Esophagus (tissue), 2 donors: ENCODE measurements around the gene KIRREL3. TPM values are rescaled to one million over a fixed set of nuclear protein-coding genes. Genes with fewer than 3 reads are reported as not detected.

Source experiments
- H3K27ac ChIP-seq, 2 donors: one replicate each; pipeline ENCODE4 v1.5.1; 2013; ENCODE audit warnings: low read depth in 2 of 2, mild to moderate bottlenecking in 2 of 2, inconsistent platforms in 1 of 2, low read length in 1 of 2, moderate library complexity in 1 of 2
- H3K27me3 ChIP-seq, 2 donors: one replicate each; pipeline ENCODE4 v1.6.1; 2013; ENCODE audit warnings: low read length in 2 of 2, control low read depth in 1 of 2, mild to moderate bottlenecking in 1 of 2; ENCODE audit not compliant: insufficient read depth in 2 of 2, control insufficient read depth in 1 of 2
- H3K36me3 ChIP-seq, 2 donors: one replicate each; pipeline ENCODE4 v1.6.1; 2013; ENCODE audit warnings: low read length in 1 of 2; ENCODE audit not compliant: control insufficient read depth in 2 of 2, insufficient read depth in 2 of 2
- H3K4me1 ChIP-seq, 2 donors: one replicate each; pipeline ENCODE4 v1.6.1; 2013; ENCODE audit warnings: low read length in 1 of 2; ENCODE audit not compliant: control insufficient read depth in 2 of 2, insufficient read depth in 2 of 2
- H3K4me3 ChIP-seq, 2 donors: one replicate each; pipeline ENCODE4 v1.5.1; 2013; ENCODE audit warnings: low read length in 2 of 2, mild to moderate bottlenecking in 2 of 2, low read depth in 1 of 2, moderate library complexity in 1 of 2
- H3K9me3 ChIP-seq, 2 donors: one replicate each; pipeline ENCODE4 v1.6.1; 2013; ENCODE audit warnings: mild to moderate bottlenecking in 2 of 2, low read depth in 1 of 2, low read length in 1 of 2, moderate library complexity in 1 of 2; ENCODE audit not compliant: control insufficient read depth in 2 of 2, insufficient read depth in 1 of 2
- WGBS, 2 donors: extraction: QIAGEN DNeasy Blood & Tissue Kit; methylation state at CpG; one replicate each; pipeline ENCODE4 v1.1.7; 2013; 5-methylcytosine and 5-hydroxymethylcytosine counted together
- polyA plus RNA-seq, 2 donors: library from polyadenylated mRNA; stranded (reverse); fragments of 200-250 nt; gene quantifications; one replicate each; pipeline ENCODE4 v1.2.3, GENCODE V29; 2013
- donor health status: healthy with polysubstance abuse.
- donor health status: Bipolar disorder and iron deficiency.

The KIRREL3 gene
- polyA plus RNA-seq, 2 donors: 0.05 to 0.12 TPM

- Histone ChIP-seq H3K4me3 (no peak overlapping the region), H3K27ac (no peak overlapping the region), H3K27me3 (no peaks in the 10 kb centered on the region), H3K36me3 (no peaks in the 10 kb centered on the region), H3K4me1 (peaks cover 3 to 9% of the 10 kb centered on the region in 2 donors), H3K9me3 (no peaks in the 10 kb centered on the region)
- 69 to 77% methylated on average over 7 of the region's 7 CpGs for WGBS, 2 donors
Observed at GRCh38 chr11:126468102-126468521, 532.5 kb downstream of the KIRREL3 start.

- peaks cover 3 to 9% of the 10 kb centered on the region in 2 donors for H3K4me1 ChIP-seq
- H3K9me3 ChIP-seq: no peaks in the 10 kb centered on the region
- H3K36me3 ChIP-seq: no peaks in the 10 kb centered on the region
- no peak overlapping the region for H3K27ac ChIP-seq
- H3K4me3 ChIP-seq: no peak overlapping the region
- H3K27me3 ChIP-seq: no peaks in the 10 kb centered on the region
- 94% methylated on average over 8 of the region's 8 CpGs for WGBS, 2 donors
Observed at GRCh38 chr11:126467471-126467870, 533.1 kb downstream of the KIRREL3 start.

GRCh38 chr11:126467046-126467370 lies 533.6 kb downstream of the KIRREL3 start:
- Histone ChIP-seq H3K27ac (no peak overlapping the region), H3K4me1 (peaks cover 3 to 9% of the 10 kb centered on the region in 2 donors), H3K36me3 (no peaks in the 10 kb centered on the region), H3K4me3 (no peak overlapping the region), H3K9me3 (no peaks in the 10 kb centered on the region), H3K27me3 (no peaks in the 10 kb centered on the region)
- WGBS, 2 donors: 76 to 82% methylated on average over 13 of the region's 13 CpGs

- Histone ChIP-seq H3K27ac (no peak overlapping the region), H3K36me3 (no peaks in the 10 kb centered on the region), H3K27me3 (no peaks in the 10 kb centered on the region), H3K4me1 (peaks cover 3 to 9% of the 10 kb centered on the region in 2 donors), H3K4me3 (no peak overlapping the region), H3K9me3 (no peaks in the 10 kb centered on the region)
- 55 to 62% methylated on average over 18 of the region's 18 CpGs for WGBS, 2 donors
Observed at GRCh38 chr11:126466236-126467045, 534.1 kb downstream of the KIRREL3 start.

GRCh38 chr11:126465573-126466188 lies 534.9 kb downstream of the KIRREL3 start:
- Histone ChIP-seq H3K27me3 (no peaks in the 10 kb centered on the region), H3K4me1 (peaks cover 3 to 9% of the 10 kb centered on the region in 2 donors), H3K36me3 (no peaks in the 10 kb centered on the region), H3K9me3 (no peaks in the 10 kb centered on the region), H3K4me3 (no peak overlapping the region), H3K27ac (no peak overlapping the region)
- 23% methylated on average over 19 of the region's 19 CpGs for WGBS, 2 donors

- no peaks in the 10 kb centered on the region for H3K9me3 ChIP-seq
- no peaks in the 10 kb centered on the region for H3K27me3 ChIP-seq
- no peak overlapping the region for H3K27ac ChIP-seq
- 81 to 83% methylated on average over 5 of the region's 5 CpGs for WGBS, 2 donors
- H3K4me1 ChIP-seq: peaks cover 3 to 9% of the 10 kb centered on the region in 2 donors
- no peak overlapping the region for H3K4me3 ChIP-seq
- H3K36me3 ChIP-seq: no peaks in the 10 kb centered on the region
Observed at GRCh38 chr11:126464796-126465195, 535.8 kb downstream of the KIRREL3 start.

GRCh38 chr11:126462422-126462821 lies 538.1 kb downstream of the KIRREL3 start:
- no peaks in the 10 kb centered on the region for H3K36me3 ChIP-seq
- 96 to 97% methylated on average over 7 of the region's 7 CpGs for WGBS, 2 donors

GRCh38 chr11:126461996-126462395 lies 538.6 kb downstream of the KIRREL3 start:
- H3K36me3 ChIP-seq: no peaks in the 10 kb centered on the region
- H3K4me1 ChIP-seq: peaks cover 3 to 7% of the 10 kb centered on the region in 2 donors
- no peaks in the 10 kb centered on the region for H3K9me3 ChIP-seq
- no peaks in the 10 kb centered on the region for H3K27me3 ChIP-seq
- H3K4me3 ChIP-seq: no peak overlapping the region
- 84 to 91% methylated on average over 6 of the region's 6 CpGs for WGBS, 2 donors
- no peak overlapping the region for H3K27ac ChIP-seq

More at GRCh38 chr11:126462422-126462821, 538.1 kb downstream of the KIRREL3 start:
- no peaks in the 10 kb centered on the region for H3K27me3 ChIP-seq
- no peak overlapping the region for H3K4me3 ChIP-seq
- H3K9me3 ChIP-seq: no peaks in the 10 kb centered on the region
- no peak overlapping the region for H3K27ac ChIP-seq
- peaks cover 3 to 5% of the 10 kb centered on the region in 2 donors for H3K4me1 ChIP-seq

- no peaks in the 10 kb centered on the region for H3K9me3 ChIP-seq
- no peaks in the 10 kb centered on the region for H3K27me3 ChIP-seq
- H3K4me1 ChIP-seq: peaks cover 2 to 5% of the 10 kb centered on the region in 2 donors
- H3K4me3 ChIP-seq: no peak overlapping the region
- no peaks in the 10 kb centered on the region for H3K36me3 ChIP-seq
- H3K27ac ChIP-seq: no peak overlapping the region
- 88 to 93% methylated on average over 8 of the region's 8 CpGs for WGBS, 2 donors
Observed at GRCh38 chr11:126461096-126461440, 539.5 kb downstream of the KIRREL3 start.
